NCI-H187 (cell line): ENCODE data around the gene UPK3BL2.
"Not testable (repeated sequence)": the region's sequence is repeated elsewhere in the genome, so short reads cannot be mapped to it uniquely, and the experiment has no call there.

Source experiments
- DNase-seq, 2 experiments: peaks; one replicate each; lab custom pipeline; 2025; lab: John Stamatoyannopoulos, UW

Gene UPK3BL2, protein sequence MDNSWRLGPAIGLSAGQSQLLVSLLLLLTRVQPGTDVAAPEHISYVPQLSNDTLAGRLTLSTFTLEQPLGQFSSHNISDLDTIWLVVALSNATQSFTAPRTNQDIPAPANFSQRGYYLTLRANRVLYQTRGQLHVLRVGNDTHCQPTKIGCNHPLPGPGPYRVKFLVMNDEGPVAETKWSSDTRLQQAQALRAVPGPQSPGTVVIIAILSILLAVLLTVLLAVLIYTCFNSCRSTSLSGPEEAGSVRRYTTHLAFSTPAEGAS

GRCh38 chr7:102543596-102543995, at the start of gene UPK3BL2:
Gene UPK3BL2, minus strand, starts transcription at chr7:102543696. Its CDS starts 60 bp downstream, at chr7:102543636.
- DNase-seq, result not testable (repeated sequence)

DNA sequence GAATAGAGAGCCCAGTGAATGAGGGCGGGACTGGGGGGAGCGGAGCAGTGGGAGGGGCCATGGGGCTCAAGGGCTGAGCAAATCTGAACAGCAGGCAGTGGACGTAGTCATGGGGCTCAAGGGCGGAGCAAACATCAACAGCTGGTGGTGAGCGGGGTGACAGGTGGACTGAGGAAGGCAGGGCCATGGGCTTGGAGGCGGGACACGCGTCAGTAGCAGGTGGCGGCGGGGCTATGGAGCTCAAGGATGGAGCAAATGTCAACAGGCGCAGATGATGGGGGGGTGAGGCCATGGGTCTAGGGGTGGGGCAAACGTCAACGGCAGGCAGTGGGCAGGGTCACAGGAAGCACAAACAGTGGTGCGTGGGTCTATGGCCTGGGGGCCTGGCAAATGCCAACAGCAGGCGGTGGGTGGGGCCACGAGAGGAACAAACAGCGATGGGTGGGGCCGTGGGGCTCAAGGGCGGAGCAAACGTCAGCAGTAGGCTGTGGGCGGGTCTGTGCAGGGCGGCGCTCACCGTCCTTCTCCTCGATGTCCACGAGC, 49.1 kb upstream of the UPK3BL2 start:
- not testable (repeated sequence) for DNase-seq

DNA sequence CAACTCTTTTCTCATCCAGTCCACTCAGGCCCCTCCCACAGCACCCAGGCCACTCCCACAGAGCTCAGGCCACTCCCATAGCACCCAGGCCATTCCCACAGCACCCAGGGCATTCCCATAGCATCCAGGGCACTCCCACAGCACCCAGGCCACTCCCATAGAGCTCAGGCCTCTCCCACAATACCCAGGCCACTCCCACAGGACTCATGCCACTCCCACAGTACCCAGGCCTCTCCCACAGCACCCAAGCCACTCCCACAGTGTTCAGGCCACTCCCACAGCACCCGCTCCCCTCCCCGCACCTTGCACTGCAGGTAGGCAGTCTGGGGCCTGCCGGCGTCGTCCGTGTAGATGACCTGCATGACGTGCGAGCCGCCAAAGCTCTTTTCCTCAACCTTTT, 46.4 kb upstream of the UPK3BL2 start:
- DNase-seq, result not testable (repeated sequence)

GRCh38 chr7:102583495-102583894, 40.0 kb upstream of the UPK3BL2 start:
- DNase-seq, result not testable (repeated sequence)

- not testable (repeated sequence) for DNase-seq
Observed at GRCh38 chr7:102581722-102582121, 38.2 kb upstream of the UPK3BL2 start.

DNA sequence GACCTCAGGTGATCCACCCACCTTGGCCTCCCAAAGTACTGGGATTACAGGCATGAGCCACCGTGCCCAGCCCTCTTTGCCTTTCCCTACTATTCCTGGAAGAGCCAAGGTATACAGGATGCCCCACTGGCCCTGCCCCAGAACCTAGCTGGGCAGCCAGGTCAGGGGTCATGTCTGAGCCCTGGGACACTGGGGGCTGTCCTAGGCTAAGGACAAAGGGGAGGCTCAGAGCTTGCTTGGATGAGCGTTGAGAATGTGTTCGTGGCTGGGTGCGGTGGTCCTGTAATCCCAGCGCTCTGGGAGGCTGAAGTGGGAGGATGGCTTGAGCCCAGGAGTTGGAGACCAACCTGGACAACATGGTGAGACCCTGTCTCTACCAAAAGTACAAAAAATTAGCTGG, 35.0 kb upstream of the UPK3BL2 start:
- not testable (repeated sequence) for DNase-seq

DNA sequence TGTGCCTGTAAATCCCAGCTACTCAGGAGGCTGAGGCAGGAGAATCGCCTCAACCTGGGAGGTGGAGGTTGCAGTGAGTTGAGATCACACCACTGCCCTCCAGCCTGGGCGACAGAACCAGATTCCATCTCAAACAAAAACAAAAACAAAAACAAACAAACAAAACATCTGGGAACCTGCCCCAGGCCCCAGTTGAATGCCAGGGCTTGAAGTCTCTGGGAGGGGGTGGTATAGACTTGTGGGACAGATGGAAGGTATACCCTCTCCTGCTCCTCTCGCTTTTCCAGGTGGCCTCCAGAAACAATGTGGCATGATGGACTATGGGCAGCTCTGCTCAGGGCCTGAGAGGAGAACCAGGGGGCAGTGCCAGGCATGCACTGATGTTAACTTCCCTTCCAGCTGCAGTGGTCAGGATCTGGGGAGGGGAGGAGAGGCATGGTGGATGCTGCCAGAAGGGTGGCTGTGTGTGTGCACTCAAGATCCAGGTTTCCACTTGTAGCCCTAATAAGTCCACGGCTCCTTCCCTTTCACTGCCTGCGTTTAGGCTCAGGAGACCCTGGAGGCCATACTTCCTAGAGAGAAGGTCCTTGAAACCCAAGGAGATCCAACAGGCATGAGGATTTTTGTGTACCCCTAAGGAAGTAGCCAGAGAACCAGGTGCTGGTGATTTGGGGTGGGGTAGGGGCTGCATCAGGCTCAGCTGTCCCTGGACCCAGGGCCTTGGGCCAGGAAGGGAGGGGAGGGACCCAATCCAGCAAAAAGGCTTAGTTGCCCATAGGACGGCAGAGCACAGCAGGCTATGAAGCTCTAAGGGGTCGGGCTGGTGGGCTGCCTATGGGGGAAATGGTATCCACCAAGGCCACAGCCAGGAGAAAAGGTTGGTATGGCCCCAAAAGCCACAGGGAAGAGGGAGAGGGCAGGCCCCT, 34.1 kb upstream of the UPK3BL2 start:
- not testable (repeated sequence) for DNase-seq

GRCh38 chr7:102576363-102576762, 32.9 kb upstream of the UPK3BL2 start:
- DNase-seq, result not testable (repeated sequence)

- DNase-seq, result not testable (repeated sequence)
Observed at GRCh38 chr7:102574607-102575006, 31.1 kb upstream of the UPK3BL2 start.

DNA sequence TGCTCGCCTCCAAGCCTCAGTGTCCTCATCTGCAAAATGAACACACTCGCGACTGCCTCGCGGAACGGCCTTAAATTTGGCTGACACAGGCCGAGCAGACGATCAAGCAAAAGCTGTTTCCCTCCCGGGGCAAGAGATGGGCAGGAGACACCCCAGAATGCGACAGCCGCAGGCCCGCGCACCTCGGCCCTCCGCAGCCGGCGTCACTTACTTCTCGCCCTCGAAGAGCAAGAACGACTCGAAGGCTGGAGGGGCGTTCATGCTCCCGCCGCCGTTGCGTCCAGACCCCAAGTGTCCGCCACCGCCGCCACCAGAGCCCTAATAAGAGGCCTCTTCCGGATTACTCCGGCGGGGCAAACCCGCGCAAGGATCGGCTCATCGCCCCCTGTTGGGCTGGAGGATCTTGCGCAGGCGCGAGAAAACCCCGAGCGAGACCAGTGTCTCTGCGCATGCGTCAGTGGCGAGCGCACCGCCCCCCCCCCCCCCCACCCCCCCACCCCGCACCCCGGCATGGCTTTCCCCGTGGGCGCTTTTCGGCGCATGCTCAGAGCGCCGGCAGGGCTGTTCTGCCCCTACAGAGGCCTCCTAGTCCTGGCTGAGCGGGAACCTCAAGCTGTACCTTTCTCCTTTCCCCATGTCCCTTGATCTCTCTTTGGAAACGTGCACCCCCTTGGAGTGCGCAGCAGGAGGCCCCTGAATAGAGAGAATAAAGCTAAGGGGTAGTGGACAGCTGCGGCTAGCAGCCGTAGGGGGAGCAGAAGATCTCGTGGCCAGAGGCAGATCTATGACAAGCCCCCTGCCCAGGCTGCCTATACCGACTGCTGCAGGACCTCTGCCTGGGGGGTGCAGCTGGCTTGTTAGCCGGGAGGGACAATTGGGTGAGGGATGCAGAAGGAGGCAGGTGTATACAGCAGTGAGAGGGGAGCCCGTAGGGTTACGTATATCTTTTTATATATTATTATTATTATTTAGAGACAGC, 29.1 kb upstream of the UPK3BL2 start, which contains the start of gene POLR2J3:
Gene POLR2J3 (minus strand): TSS at position 323 of the 979 bp plus-strand sequence. CDS start 62 bp downstream, at position 261.
- DNase-seq, result not testable (repeated sequence)

GRCh38 chr7:102568620-102569019, 25.1 kb upstream of the UPK3BL2 start:
- DNase-seq, result not testable (repeated sequence)

DNA sequence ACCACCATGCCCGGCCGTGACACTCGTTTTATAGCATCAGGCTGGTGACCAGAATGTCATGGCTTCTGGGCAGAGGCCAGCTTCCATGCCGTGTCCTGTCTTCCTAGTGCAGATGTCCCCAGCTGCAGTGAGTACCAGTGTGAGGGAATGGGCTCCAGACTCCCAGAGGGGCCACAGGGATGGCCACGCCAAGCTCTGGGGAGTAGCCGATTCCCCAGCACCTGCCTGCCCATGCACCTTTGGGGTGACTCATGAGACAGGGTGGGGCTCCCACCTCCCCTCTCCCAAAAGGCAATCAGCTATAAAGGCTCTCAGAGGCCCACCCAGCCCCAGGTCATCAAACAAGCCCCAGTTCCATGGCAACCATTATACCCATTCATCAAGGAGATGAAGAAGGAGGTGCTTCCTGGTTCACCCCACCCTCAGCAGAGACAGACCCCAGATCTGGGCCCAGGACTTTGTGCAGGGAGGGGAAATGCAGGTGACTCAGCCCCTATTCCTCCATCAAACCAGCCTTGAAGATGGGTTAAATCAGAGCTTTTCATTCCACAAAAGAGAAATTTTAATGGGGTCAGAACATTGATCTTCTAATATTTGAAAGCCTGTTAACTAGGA, 7.4 kb upstream of the UPK3BL2 start, which contains the start of gene SPDYE2:
Gene SPDYE2 (plus strand): TSS at position 419 of the 615 bp plus-strand sequence. CDS start 2,030 bp downstream, outside the sequence.
- not testable (repeated sequence) for DNase-seq

DNA sequence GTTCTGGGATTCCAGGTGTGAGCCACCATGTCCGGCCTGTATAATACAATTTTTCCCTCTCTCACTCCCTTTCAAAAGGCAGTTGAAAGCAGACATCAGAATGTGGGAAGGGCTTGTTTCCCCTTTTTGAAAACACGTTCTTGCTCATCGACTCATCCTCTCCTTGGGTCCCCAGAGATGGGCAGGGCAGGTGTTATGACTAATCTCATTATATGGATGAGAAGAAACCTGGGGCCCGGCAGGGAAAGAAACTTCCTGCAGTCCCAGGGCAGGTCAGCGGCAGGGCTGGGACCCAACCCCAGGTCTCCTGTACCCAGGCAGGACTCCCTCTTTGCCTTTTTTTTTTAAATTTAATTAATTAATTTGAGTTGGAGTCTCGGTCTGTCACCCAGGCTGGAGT, 2.9 kb upstream of the UPK3BL2 start:
- not testable (repeated sequence) for DNase-seq

DNA sequence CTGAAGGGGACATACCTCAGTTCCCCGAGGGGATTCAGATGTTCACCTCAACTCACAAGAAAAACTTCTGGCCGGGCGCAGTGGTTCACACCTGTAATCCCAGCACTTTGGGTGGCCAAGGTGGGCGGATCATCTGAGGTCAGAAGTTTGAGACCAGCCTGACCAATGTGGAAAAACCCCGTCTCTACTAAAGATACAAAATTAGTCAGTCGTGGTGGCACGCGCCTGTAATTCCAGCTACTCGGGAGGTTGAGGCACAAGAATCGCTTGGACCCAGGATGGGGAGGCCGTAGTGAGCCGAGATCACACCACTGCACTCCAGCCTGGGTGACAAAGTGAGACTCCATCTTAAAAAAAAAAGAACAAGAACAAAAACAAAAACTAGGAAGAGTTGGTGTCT, 1.8 kb upstream of the UPK3BL2 start:
- not testable (repeated sequence) for DNase-seq

- DNase-seq, result not testable (repeated sequence)
Observed at GRCh38 chr7:102544372-102544771, 876 bp upstream of the UPK3BL2 start.

DNA sequence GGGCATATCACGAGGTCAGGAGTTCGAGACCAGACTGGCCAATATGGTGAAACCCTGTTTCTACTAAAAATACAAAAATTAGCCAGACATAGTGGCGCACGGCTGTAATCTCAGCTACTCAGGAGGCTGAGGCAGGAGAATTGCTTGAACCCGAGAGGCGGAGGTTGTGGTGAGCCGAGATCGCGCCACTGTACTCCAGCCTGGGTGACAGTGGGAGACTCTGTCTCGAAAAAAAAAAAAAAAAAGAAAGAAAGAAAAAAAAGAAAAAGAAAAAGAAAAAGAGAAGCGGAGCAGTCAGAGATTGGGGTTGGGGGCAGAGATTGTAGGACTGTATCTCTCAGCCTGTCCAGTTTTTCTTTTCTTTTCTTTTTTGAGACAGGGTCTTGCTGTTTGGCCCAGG, 725 bp downstream of the UPK3BL2 start:
- not testable (repeated sequence) for DNase-seq

- not testable (repeated sequence) for DNase-seq
Observed at GRCh38 chr7:102542083-102542482, 1.4 kb downstream of the UPK3BL2 start.

- not testable (repeated sequence) for DNase-seq
Observed at GRCh38 chr7:102540604-102541003, 2.9 kb downstream of the UPK3BL2 start.

DNA sequence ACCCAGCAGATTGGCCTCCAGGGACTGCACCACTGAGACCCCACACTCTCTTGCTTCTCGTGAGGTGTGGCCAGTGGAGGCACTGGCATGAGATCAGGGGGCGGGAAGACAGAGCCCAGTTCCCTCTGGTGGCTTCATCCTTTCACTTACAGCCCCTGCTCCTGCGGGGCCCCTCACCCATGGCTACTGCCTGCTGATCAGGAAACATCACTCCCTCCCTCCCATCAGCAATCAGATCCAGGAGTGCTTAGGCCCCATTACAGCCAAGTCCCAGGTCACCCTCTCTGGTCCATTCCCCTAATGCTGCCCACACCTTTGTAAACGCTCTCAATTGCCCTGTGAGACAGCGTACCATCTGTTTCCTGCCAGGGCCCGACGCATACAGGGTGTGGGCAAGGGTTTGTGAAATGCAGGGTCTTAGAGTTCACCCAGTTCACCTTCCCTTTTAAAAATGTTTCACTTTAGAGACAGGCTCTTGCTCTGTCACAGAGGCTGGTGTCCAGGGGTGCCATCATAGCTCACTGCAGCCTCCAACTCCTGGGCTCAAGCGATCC, 8.4 kb downstream of the UPK3BL2 start:
- not testable (repeated sequence) for DNase-seq

GRCh38 chr7:102532127-102532526, 11.4 kb downstream of the UPK3BL2 start:
- DNase-seq, result not testable (repeated sequence)
